HG02943 (cell line): Measurements from ENCODE around the gene ACVR2B.

Source experiments
- ATAC-seq: cut with Tn5 transposase; IDR thresholded peaks from one replicate; pipeline ENCODE4 v1.9.1; 2021; ENCODE audit warnings: mild to moderate bottlenecking, low read depth, moderate library complexity; ENCODE audit not compliant: unreplicated experiment

The ACVR2B gene

GRCh38 chr3:38480093-38480445 is 26.4 kb downstream of the ACVR2B start:
- no peak for ATAC-seq

- no peak for ATAC-seq
Observed at GRCh38 chr3:38480930-38481329, 27.2 kb downstream of the ACVR2B start.

DNA sequence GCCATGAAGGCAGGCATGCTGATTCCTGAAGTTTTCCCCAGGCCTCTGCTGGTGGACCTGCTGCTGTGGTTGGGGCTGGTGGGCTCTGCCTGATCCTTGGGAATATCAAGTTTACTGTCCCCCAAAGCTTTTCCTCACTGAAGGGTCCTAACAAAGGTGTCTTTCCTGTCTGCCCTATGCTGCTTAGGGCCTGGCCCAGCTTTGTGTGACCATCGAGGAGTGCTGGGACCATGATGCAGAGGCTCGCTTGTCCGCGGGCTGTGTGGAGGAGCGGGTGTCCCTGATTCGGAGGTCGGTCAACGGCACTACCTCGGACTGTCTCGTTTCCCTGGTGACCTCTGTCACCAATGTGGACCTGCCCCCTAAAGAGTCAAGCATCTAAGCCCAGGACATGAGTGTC is 29.3 kb downstream of the ACVR2B start:
- ATAC-seq = no peak

DNA sequence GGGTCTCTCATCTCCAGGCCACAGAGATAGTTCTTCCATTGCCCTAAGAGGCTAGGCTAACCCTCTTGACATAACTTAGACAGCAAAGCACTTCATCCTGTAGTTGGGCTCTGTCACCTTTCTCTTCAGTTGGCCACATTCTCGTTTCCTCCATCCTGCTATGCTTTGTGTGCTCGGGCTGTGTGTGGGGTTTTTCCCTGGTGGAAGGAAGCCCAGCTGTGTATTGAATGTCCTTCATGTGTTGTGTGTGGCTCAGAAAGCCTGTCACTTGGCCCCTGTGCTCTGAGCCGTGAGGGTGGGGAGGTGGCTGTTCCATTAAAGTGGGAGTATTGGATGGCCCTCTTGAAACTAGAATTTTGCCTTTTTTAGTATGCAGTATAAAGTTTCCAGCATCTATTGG is 33.6 kb downstream of the ACVR2B start:
- ATAC-seq = no peak

GRCh38 chr3:38488949-38489348 is 35.3 kb downstream of the ACVR2B start:
- no peak for ATAC-seq

GRCh38 chr3:38489766-38490165 is 36.1 kb downstream of the ACVR2B start:
- no peak for ATAC-seq

GRCh38 chr3:38490281-38491030 is 36.8 kb downstream of the ACVR2B start:
- ATAC-seq = no peak

- ATAC-seq = no peak
Observed at GRCh38 chr3:38491215-38491614, 37.5 kb downstream of the ACVR2B start.

- ATAC-seq = no peak
Observed at GRCh38 chr3:38493031-38493430, 39.3 kb downstream of the ACVR2B start.

GRCh38 chr3:38496131-38496910 is 42.6 kb downstream of the ACVR2B start, which contains the start of gene EXOG:
EXOG (plus strand) TSS chr3:38496340; CDS start chr3:38496368, 28 bp downstream.
- ATAC-seq = peak; percentile 82

- no peak for ATAC-seq
Observed at GRCh38 chr3:38497031-38497430, 43.3 kb downstream of the ACVR2B start.

DNA sequence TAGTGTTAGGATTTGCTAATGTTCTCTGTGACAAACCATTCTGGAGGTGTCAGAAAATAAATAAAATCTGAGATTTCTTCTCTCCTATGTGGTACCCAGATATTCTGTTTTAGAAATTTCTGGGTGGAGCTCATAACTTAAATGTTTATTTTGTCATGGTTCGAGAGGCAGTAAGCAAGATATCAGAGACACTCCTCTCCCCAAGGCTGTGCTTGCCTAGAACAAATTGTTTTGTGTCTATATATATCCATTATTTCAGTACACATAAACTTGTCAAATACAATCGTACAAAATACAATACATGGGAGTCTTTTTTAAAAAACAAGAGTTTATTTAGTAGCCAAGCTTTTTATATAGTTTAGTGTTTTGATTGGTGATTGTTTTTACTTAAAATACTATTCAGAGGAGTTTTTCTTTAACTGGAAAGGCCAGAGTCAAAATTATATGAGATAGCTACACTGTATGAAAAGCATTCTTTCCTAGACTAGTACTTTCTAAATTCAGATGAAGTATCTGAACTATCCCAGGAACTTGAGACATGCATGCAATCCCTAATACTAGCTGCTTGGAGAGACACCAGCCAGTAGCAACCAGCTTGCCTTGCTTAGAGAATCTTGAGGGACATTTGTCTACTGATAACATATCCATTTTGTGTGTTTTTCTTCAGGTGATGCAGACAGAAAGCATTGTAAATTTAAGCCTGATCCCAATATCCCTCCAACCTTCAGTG is 47.2 kb downstream of the ACVR2B start:
- no peak for ATAC-seq

DNA sequence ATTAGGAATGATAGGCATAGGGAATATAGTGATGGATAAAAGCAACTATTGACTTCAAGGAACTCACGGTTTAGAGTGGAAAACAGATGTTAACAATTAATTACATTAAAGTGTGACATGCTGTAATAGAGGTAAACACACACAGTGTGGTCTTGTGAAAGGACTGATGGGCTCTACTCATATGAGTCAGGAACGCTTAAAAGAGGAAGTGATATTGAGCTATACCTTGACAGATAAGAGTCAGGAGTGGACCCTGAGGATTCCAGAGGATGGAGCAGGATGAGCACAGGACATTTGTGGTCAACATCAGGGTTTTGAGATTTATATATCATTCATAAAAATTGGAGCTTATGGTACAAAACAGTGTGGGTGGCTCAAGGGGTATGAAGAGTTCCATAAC is 53.4 kb downstream of the ACVR2B start:
- ATAC-seq = peak; percentile 95

GRCh38 chr3:38509732-38510131 is 56.0 kb downstream of the ACVR2B start:
- ATAC-seq = no peak

DNA sequence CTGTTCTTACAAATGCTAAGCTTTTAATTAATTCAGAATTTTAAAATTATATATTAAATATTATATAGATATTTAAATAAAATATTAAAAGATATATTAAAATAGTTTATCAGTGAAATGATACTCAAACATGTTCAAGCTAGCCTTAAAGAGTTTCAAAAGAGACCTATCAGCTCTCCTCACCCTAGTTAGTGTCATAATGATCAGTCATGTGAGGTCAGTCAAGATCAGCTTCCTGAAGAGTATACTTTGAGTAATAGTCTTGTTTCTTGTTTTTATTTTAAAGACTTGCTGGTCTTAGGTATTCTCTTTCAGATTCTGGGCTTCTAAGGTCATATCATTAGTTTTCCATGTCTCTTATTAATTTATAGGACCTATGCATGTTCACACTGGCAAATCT is 56.9 kb downstream of the ACVR2B start:
- no peak for ATAC-seq

GRCh38 chr3:38511546-38511945 is 57.9 kb downstream of the ACVR2B start:
- no peak for ATAC-seq

- no peak for ATAC-seq
Observed at GRCh38 chr3:38515367-38515766, 61.7 kb downstream of the ACVR2B start.

DNA sequence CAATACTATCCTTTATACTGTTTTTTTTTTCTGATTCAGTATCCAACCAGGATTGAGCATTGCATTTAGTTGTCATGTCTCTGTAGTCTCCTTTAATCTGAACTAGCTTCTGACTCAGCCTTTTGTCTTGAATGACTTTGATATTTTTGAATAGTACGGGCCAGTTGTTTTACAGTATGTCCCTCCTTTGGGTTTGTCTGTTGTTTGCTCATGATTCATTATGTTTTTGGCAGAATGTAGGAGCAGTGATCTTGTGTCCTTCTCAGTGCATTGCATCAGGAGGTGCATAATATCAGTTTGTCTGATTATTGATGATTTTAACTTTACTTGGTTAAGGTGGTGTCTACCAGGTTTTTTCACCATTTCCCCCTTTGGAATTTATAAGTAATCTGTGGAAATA is 63.0 kb downstream of the ACVR2B start:
- no peak for ATAC-seq

GRCh38 chr3:38519000-38519399 is 65.3 kb downstream of the ACVR2B start:
- no peak for ATAC-seq

- no peak for ATAC-seq
Observed at GRCh38 chr3:38519651-38520050, 66.0 kb downstream of the ACVR2B start.

GRCh38 chr3:38521391-38521987 is 67.8 kb downstream of the ACVR2B start:
- no peak for ATAC-seq
